ENCODE results near the gene SLC35F4. TPM values are rescaled to one million over a fixed set of nuclear protein-coding genes. Genes with fewer than 3 reads are reported as not detected.

The SLC35F4 gene
- total RNA-seq, 1 donor, result not detected

DNA sequence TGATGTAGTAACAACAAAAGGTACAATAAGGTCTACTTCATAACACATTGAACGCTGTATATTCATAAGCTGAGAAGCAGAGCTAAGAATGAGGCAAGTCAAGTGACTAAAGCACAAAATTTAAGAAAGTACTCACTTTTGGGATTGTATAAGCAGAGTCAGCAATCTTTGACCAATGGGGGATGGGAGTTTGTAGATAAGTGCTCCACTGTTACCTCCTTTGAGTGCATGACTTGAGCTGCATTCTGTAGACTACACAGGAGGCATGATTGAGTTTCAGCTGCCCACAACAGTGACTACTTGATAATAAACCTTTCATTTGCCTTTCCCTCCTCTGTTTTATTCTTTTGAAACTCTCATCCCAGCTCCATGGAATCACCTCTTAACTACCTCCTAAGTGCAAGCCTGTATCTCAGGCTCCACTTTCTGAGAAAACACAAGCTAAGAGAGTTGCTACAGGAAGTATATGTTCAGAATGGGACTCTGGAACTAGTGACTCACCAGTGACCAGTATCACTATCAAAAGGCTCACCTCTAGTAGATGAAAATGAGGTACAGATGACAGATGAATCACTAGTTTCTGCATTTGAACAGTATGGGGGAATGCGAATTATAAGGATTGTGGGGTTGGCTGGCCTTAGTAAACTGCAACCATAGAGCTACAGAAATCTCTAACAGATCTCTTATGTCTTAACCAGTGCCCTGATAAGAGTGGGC lies 49.2 kb downstream of the SLC35F4 start:
- TF ChIP-seq, protein P1, sequence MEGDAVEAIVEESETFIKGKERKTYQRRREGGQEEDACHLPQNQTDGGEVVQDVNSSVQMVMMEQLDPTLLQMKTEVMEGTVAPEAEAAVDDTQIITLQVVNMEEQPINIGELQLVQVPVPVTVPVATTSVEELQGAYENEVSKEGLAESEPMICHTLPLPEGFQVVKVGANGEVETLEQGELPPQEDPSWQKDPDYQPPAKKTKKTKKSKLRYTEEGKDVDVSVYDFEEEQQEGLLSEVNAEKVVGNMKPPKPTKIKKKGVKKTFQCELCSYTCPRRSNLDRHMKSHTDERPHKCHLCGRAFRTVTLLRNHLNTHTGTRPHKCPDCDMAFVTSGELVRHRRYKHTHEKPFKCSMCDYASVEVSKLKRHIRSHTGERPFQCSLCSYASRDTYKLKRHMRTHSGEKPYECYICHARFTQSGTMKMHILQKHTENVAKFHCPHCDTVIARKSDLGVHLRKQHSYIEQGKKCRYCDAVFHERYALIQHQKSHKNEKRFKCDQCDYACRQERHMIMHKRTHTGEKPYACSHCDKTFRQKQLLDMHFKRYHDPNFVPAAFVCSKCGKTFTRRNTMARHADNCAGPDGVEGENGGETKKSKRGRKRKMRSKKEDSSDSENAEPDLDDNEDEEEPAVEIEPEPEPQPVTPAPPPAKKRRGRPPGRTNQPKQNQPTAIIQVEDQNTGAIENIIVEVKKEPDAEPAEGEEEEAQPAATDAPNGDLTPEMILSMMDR (IDR thresholded peaks at IDR 0.05; ENCODE audit: insufficient read depth, low read length), result no peak
- no peak overlapping the region for H3K4me3 ChIP-seq (ENCODE audit: low read depth, low read length)
- DNase-seq (ENCODE audit: low read depth), result peak; percentile 12

DNA sequence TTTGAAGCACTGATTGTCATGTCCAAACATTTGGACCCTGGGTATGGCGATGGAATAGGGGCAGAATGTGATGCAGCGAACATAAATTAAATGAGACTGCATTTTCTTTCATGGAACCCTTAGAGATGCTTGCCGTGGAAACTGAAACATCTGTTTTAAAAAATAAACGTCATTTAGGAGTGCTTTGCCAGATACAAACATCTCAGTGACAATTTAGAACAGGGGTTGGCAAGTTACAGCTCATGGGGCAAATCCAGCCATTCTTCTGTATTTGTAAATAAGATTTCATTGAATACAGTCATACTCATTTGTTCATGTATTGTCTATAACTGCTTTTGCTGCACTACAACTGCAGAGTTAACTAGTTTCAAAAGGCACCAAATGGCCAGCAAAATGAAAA lies 51.2 kb downstream of the SLC35F4 start:
- TF ChIP-seq, protein P1 (IDR thresholded peaks at IDR 0.05; ENCODE audit: insufficient read depth, low read length), result no peak
- H3K4me3 ChIP-seq (ENCODE audit: low read depth, low read length), result no peak overlapping the region
- DNase-seq (ENCODE audit: low read depth), result no peak

DNA sequence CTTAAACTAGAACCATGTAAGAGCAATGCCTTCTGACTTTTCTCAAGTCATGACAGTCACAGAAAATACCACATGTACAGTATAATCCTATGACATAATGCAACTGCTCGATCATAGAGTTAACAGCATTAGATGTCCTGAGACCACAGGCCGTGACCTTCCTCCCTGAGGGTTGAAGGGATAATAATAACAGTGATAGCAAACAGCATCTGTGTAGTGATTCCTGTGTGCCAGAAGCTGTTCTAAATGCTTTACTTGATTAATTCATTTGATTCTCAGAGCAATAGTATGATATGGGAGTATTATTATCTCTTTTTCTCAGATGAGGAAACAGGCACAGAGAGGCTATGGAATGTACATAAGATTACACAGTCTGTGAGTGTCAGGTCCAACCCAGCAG lies 53.2 kb downstream of the SLC35F4 start:
- DNase-seq (ENCODE audit: low read depth), result no peak
- no peak overlapping the region for H3K4me3 ChIP-seq (ENCODE audit: low read depth, low read length)
- TF ChIP-seq, protein P1 (IDR thresholded peaks at IDR 0.05; ENCODE audit: insufficient read depth, low read length), result no peak

DNA sequence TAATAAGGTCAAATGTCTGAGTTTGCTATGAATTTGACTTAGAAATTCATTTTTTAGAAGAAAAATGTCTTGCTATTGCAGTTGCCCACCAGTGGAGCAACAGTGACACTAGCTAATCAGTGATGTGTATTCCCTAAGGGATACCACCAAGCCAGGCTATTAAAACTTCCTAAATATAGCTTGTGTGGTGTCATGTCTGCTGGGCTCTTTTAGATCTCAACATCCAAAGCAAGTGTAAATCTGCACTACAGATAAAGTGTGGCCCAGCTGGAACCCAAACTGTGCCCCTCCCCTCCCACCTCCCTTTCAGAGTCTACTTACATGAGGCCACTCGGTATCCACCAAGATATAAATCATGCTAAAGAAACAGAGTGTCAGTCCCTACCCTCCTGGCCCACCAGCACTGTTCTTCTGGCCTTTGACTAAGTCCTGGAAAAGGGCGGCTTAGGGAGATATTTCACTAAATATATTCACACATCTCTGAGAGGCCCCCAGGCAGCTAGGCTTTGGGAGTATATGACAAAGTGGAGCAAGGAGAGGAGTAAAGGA lies 53.8 kb downstream of the SLC35F4 start:
- TF ChIP-seq, protein P1 (IDR thresholded peaks at IDR 0.05; ENCODE audit: insufficient read depth, low read length), result no peak
- DNase-seq (ENCODE audit: low read depth), result no peak
- H3K4me3 ChIP-seq (ENCODE audit: low read depth, low read length), result no peak overlapping the region

DNA sequence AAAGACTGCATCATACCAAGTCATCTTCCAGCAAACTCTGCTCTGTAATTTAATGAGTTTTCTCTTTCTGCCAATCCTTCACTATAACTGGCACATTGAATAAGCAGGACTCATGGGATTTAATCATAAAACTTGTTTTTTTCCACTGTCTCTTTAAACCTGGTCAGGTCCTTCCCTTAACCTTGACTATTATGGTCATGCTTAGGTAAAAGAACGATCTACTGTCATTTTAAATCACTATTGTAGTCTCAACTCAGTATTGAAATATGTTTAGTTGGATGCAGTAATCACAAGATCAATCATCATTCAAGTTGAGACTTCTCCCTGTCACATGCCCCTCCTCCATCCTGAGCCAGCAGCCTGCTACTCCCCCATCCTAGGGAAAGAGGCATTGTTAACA lies 56.1 kb downstream of the SLC35F4 start:
- TF ChIP-seq, protein P1 (IDR thresholded peaks at IDR 0.05; ENCODE audit: insufficient read depth, low read length), result no peak
- no peak overlapping the region for H3K4me3 ChIP-seq (ENCODE audit: low read depth, low read length)
- DNase-seq (ENCODE audit: low read depth), result no peak

DNA sequence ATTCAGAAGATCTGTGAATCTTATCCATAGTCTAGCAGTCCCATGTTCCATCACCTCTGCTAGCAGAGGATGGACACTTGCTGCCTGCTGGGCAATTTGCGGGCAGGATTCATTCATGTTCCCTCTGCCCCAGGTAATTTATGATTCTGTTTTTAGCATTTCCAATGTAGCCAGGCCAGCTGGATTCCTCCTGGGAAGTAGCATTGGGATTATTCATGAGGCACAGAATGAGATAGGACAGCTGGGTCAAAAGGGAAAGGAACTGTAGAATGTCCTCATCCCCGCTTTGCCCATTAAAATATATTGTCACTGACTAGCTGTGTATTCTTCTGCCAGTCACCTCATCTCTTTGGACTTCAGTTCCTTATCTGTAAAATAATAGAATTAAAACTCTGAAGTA lies 68.7 kb downstream of the SLC35F4 start:
- no peak for DNase-seq (ENCODE audit: low read depth)
- TF ChIP-seq, protein P1 (IDR thresholded peaks at IDR 0.05; ENCODE audit: insufficient read depth, low read length), result no peak
- no peak overlapping the region for H3K4me3 ChIP-seq (ENCODE audit: low read depth, low read length)
